Esophagus muscularis mucosa (tissue), 4 donors: ENCODE data around the gene NUDT17.

ENCODE experiments used
- CTCF ChIP-seq, 3 experiments: fragments of 200-600 bp in 2 of 3; fragments of 450-650 bp in 1 of 3; sonication (generic) in 2 of 3; IDR thresholded peaks; one replicate each; pipeline ENCODE4 v1.5.1; 2017 to 2019; ENCODE audit warnings: antibody characterized with exemption in 3 of 3, mild to moderate bottlenecking in 2 of 3, moderate library complexity in 1 of 3
- EP300 ChIP-seq: sonication (generic); formaldehyde crosslinking; IDR thresholded peaks from one replicate; pipeline ENCODE4 v1.6.1; 2017; ENCODE audit warnings: antibody characterized with exemption
- POLR2AphosphoS5 ChIP-seq, 2 donors: sonication (generic); formaldehyde crosslinking; IDR thresholded peaks; one replicate each; pipeline ENCODE4 v1.6.1; 2017; ENCODE audit warnings: antibody characterized with exemption in 2 of 2

GRCh38 chr1:145885738-145886287 lies 40.4 kb downstream of the NUDT17 start, which contains the start of gene ANKRD35:
- TF ChIP-seq CTCF (IDR thresholded peaks at IDR 0.05) (no peak), POLR2AphosphoS5 (IDR thresholded peaks at IDR 0.05) (no peak), EP300 (no peak)
